HS-5 (cell line): Measurements from ENCODE around the gene MAP2K3.
"Not testable (repeated sequence)": the region's sequence is repeated elsewhere in the genome, so short reads cannot be mapped to it uniquely, and the experiment has no call there.

Experiments
- DNase-seq: peaks from one replicate; pipeline ENCODE4 v3.0.0-alpha.2; 2012; ENCODE audit warnings: low read depth

The MAP2K3 gene

GRCh38 chr17:21330436-21331160 is 46.1 kb downstream of the MAP2K3 start:
- no peak for DNase-seq

DNA sequence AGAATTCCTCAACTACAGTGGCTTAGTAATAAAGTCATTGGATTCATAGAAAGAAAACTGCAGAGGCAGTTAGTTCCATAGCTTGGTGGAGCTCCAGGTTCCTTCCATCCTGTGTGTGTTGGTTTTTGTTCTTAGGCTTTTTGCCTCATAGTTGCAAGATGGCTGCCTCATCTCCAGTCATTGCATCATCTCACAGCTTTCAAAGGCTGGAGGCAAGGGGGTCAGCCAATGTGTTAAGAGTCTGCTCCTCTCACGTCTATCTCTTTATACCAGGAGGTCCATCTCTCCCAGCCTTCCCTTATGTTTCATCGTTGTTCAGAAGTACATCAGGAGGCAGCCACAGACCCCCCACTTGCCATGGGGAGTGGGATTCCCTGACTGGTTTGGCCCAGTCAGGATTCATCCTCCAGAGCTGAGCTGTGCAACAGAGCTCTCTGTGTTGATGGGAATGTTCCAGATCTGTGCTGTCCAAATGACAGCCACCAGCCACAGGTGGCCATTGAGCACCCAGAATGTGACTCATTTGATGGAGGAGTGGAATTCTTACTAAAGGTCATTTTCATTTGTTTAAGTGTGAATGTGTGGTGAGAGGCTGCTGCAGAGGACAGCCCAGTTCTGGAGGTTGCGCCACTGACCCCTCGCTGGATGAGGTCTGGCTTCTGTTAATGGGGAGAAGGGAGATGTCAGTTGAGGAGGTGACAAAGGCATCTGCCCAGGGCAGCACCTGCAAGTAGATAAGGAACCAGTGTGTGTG is 52.2 kb downstream of the MAP2K3 start:
- not testable (repeated sequence) for DNase-seq

- not testable (repeated sequence) for DNase-seq
Observed at GRCh38 chr17:21337981-21338625, 53.6 kb downstream of the MAP2K3 start.

DNA sequence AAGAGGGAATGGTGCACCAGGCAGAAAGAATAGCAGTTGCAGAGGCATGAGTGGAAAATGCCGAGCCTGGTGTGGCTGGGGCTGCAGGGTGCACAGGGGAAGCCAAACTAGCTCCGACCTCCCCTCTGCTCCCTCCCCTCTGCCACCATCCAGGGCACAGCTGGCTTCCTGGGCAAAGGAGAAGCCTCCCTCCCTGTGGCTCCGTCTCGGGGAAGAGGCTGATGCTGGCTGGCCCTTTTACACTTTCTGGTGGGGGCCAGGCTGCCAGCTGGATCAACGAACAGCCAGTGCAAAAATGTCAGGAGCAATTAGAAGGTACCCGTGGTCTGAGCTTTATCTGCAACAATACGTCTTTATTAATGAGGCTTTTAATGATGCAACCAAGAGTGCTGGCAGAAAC is 54.5 kb downstream of the MAP2K3 start:
- no peak for DNase-seq

- not testable (repeated sequence) for DNase-seq
Observed at GRCh38 chr17:21339571-21339970, 55.1 kb downstream of the MAP2K3 start.

GRCh38 chr17:21340407-21340806 is 55.9 kb downstream of the MAP2K3 start:
- not testable (repeated sequence) for DNase-seq

DNA sequence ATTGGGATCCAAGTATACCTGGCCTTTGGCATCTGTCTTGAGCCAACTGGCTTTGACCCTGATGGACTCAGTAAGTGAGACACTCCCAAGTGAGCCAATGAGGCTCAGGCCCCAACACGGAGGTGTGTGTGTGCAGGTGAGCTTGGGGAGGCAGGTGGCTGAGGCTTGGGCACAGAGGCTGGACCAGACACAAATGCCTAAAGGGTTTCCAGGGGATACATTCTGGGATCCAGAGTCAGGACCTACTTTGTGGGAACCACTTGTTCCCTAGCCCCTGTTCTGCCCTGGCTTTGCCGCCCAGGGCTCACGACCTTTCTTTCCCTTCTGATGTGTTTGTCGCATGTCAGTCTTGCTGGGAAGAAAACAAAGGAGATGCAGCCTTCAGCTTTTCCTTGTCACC is 56.8 kb downstream of the MAP2K3 start:
- DNase-seq = not testable (repeated sequence)

DNA sequence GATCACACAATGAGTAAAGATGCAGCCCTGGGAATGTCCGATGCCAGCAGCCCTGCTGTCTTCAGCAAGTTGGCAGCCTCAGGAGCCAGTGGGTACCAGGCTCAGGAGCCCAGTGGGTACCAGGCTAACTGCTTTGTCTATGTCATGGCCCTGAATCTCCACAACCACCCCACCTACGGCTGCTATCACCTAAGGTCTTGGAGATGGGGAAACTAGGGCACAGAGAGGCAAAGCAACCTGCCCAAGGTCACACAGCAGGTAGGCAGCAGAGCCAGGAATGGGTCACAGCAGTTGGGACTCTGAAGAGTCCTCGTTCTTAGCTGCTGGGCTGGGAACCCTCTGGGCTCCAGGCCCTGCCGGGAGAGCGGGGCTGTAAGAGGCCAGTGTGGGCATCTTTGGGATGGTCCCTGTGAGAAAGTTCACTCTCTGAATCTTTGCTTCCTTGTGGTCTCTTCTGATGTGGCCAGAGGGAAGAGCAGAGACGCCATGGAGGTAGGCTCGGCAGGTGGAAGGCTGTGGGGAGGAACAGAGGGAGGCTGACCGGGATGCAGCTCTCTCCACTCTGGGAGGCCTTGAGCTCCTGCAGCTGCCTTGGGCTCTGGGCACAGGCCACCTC is 57.5 kb downstream of the MAP2K3 start:
- not testable (repeated sequence) for DNase-seq

GRCh38 chr17:21343061-21343949 is 58.8 kb downstream of the MAP2K3 start:
- DNase-seq = not testable (repeated sequence)

- DNase-seq = not testable (repeated sequence)
Observed at GRCh38 chr17:21344801-21345200, 60.3 kb downstream of the MAP2K3 start.

- DNase-seq = no peak
Observed at GRCh38 chr17:21345236-21345635, 60.7 kb downstream of the MAP2K3 start.

DNA sequence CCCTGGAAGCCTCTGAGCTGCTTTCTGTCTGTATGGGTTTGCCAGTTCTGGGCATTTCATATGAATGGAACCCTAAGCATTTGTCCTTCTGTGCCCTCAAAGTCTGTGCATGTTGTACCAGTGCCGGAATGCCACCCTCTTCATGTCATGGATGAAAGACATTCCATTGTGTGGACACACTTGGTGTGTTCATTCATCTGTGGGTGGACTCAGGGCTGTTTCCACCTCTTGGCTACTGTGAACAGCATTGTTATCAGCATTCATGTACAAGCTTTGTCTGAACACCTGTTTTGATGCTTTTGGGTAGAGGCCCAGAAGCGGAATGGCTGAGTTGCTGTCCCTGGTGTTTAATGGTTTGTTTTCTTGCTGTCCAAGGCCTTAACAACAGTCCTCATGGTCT is 61.6 kb downstream of the MAP2K3 start:
- not testable (repeated sequence) for DNase-seq

GRCh38 chr17:21346651-21347250 is 62.2 kb downstream of the MAP2K3 start:
- not testable (repeated sequence) for DNase-seq

DNA sequence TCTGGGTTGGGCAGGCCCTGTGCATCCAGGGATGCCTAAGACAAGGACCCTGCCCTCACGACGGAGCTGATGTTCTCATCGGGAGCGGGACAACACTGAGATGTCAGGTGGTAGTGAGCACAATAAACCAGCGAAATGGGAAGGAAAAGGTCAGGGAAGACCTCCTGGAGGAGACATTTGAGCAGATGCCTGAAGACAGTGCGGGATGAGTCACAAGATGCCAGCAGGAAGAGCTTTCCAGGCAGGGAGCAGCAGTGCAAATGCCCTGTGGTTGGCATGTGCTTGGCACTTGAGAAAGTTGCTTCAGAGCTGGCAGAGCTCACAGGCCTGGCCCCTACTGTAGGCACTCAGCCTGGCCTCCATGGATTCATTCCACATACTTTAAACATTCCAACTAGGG is 63.1 kb downstream of the MAP2K3 start:
- DNase-seq = not testable (repeated sequence)

DNA sequence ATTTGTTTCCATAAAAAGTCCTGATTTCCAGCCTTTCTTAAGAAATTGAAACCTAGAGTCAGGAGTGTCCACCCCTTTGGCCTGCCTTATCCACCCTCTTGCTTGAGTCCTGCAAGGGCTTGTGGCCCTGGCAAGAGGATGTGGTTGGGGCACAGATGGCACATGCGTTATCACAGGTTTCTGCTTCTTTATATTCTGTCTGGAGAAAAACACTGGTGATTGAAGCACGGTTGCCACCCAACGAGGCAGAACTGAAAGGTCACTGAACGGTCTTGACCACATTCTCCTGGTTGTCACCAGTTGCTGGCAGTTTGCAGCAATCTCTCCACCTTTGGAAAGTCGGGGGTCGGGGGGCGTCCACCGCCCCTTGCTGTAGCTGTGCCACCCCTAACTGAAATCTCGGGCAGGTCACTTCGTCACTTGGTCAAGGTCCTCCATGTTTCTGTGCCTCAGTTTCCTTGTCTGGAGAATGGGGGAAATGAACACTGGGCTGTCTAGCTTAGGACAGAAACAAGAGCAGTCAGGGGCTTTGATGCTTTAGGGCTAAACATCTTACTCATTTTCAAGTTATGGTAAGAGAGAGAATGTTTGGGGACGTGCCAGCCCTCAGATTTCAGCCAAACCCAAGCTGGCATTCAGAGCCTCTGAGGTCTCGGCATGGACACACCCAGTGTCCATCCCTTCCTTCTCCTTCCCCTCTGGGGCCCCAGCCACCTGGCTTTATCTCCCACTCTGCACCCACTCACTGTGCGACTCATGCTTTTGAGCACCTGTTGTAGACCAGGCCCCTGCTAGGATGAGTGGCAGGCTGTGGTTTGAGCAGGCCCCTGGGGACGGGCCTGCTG is 63.8 kb downstream of the MAP2K3 start:
- not testable (repeated sequence) for DNase-seq

- not testable (repeated sequence) for DNase-seq
Observed at GRCh38 chr17:21348926-21349261, 64.4 kb downstream of the MAP2K3 start.

GRCh38 chr17:21349358-21350050 is 65.0 kb downstream of the MAP2K3 start:
- not testable (repeated sequence) for DNase-seq

GRCh38 chr17:21350495-21350894 is 66.0 kb downstream of the MAP2K3 start:
- not testable (repeated sequence) for DNase-seq

GRCh38 chr17:21351366-21352065 is 67.0 kb downstream of the MAP2K3 start:
- no peak for DNase-seq
